Measurements from ENCODE around the gene NOL4L. TPM values are rescaled to one million over a fixed set of nuclear protein-coding genes. Genes with fewer than 3 reads are reported as not detected.

Gene NOL4L
- polyA plus RNA-seq, 1 donor (not counting 4 experiments of a cell fraction or from before 2014, with no cell fraction given), result 1.0 TPM

DNA sequence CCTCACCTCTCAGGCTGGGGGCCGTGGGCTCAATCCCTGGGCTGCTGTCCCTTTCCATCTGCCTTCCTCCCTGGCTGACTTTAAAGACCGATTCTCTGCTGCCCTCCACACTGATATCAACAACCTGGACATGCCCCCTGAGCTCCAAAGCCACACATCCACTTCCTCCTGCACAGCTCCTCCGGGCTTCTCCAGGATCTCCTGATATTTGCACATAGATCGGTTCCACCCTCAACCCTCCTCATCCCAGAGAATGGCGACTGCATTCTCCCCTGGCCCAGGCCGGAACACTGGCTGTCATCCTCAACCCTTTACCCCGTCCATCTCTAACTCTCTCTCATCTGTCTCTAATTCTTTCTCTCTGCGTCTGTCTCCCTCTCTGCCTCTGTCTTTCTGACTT, 21.0 kb upstream of the NOL4L start:
- H3K4me3 ChIP-seq (ENCODE audit: control insufficient read depth in 2 of 3, extremely low read depth in 1 of 3, insufficient read depth in 2 of 3, low read depth in 1 of 3, low read length in 3 of 3), result no peak overlapping the region
- FAIRE-seq, result no peak

DNA sequence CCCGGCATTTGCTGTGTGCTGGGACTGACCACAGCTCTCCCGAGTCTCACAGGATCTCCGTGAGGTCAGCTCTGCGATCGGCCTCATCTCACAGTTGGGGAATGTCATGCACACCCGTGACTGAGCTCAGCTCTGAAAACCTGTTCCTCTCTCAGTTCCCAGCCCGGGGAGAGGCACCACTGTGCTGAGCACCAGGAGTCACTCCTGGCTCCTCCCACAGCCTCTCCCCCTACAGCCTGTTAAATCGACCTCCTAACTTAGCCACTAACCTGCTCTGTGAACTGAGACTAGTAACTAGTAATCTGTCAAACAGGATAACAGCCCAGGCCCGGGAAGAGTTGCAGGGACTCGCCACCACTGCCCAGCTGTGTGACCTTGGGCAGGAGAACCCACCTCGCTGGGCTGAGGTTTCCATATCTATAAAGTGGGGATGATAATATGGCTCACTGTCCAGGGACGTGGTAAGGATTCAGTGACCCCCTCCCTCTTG, 20.1 kb upstream of the NOL4L start:
- H3K9me1 ChIP-seq (ENCODE audit: control insufficient read depth, extremely low read depth, insufficient read depth, low read length), result no peaks in the 10 kb centered on the region
- no peak overlapping the region for H3K9ac ChIP-seq (ENCODE audit: control insufficient read depth, extremely low read depth, insufficient read depth, low read length)
- H3K27me3 ChIP-seq (ENCODE audit: control insufficient read depth, extremely low read depth, insufficient read depth, low read length), result peaks cover 39% of the 10 kb centered on the region
- no peaks in the 10 kb centered on the region for H3K36me3 ChIP-seq (ENCODE audit: control insufficient read depth in 2 of 2, extremely low read depth in 1 of 2, insufficient read depth in 2 of 2, low read length in 2 of 2)
- dilution Hi-C loops (cut with MboI; ENCODE audit: extremely low pct_ligation_motif_present, low sequenced_read_pairs), result no loop called here
- no peaks in the 10 kb centered on the region for H4K20me1 ChIP-seq (ENCODE audit: control insufficient read depth, extremely low read depth, insufficient read depth, low read length)
- H3K4me1 ChIP-seq (ENCODE audit: control insufficient read depth, extremely low read depth, insufficient read depth, low read length), result no peaks in the 10 kb centered on the region
- no peak for TF ChIP-seq EZH2 (IDR thresholded peaks at IDR 0.05; ENCODE audit: low read length)
- TF ChIP-seq, protein P1, sequence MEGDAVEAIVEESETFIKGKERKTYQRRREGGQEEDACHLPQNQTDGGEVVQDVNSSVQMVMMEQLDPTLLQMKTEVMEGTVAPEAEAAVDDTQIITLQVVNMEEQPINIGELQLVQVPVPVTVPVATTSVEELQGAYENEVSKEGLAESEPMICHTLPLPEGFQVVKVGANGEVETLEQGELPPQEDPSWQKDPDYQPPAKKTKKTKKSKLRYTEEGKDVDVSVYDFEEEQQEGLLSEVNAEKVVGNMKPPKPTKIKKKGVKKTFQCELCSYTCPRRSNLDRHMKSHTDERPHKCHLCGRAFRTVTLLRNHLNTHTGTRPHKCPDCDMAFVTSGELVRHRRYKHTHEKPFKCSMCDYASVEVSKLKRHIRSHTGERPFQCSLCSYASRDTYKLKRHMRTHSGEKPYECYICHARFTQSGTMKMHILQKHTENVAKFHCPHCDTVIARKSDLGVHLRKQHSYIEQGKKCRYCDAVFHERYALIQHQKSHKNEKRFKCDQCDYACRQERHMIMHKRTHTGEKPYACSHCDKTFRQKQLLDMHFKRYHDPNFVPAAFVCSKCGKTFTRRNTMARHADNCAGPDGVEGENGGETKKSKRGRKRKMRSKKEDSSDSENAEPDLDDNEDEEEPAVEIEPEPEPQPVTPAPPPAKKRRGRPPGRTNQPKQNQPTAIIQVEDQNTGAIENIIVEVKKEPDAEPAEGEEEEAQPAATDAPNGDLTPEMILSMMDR (optimal IDR thresholded peaks at IDR 0.05 in 1 of 3, IDR thresholded peaks at IDR 0.05 in 1 of 3, conservative IDR thresholded peaks at IDR 0.05 in 1 of 3; ENCODE audit: extremely low read depth in 1 of 3, insufficient read depth in 2 of 3, low read length in 3 of 3), result no peak
- H3K27ac ChIP-seq (ENCODE audit: control insufficient read depth, insufficient read depth, low read length), result no peak overlapping the region
- no peaks in the 10 kb centered on the region for H3K9me3 ChIP-seq (ENCODE audit: control insufficient read depth, low read depth, low read length)
- no peak overlapping the region for H3K4me3 ChIP-seq (ENCODE audit: control insufficient read depth in 2 of 3, extremely low read depth in 1 of 3, insufficient read depth in 2 of 3, low read depth in 1 of 3, low read length in 3 of 3)
- DNase-seq (ENCODE audit: low read depth, low spot score) (no peak), FAIRE-seq (no peak)
- H3K4me2 ChIP-seq (ENCODE audit: control insufficient read depth, extremely low read depth, insufficient read depth, low read depth, low read length), result no peak overlapping the region
- H2AFZ ChIP-seq (ENCODE audit: control insufficient read depth, low read length), result no peak overlapping the region
- no peaks in the 10 kb centered on the region for H3K79me2 ChIP-seq (ENCODE audit: control insufficient read depth, insufficient read depth, low read length)

More for the DNA sequence above, 21.0 kb upstream of the NOL4L start:
- Histone ChIP-seq H3K4me1 (ENCODE audit: control insufficient read depth, extremely low read depth, insufficient read depth, low read length) (no peaks in the 10 kb centered on the region), H3K27me3 (ENCODE audit: control insufficient read depth, extremely low read depth, insufficient read depth, low read length) (peaks cover 45% of the 10 kb centered on the region), H3K9ac (ENCODE audit: control insufficient read depth, extremely low read depth, insufficient read depth, low read length) (no peak overlapping the region), H3K9me1 (ENCODE audit: control insufficient read depth, extremely low read depth, insufficient read depth, low read length) (no peaks in the 10 kb centered on the region), H2AFZ (ENCODE audit: control insufficient read depth, low read length) (no peak overlapping the region), H3K79me2 (ENCODE audit: control insufficient read depth, insufficient read depth, low read length) (no peaks in the 10 kb centered on the region), H3K9me3 (ENCODE audit: control insufficient read depth, low read depth, low read length) (no peaks in the 10 kb centered on the region), H3K27ac (ENCODE audit: control insufficient read depth, insufficient read depth, low read length) (no peak overlapping the region), H3K36me3 (ENCODE audit: control insufficient read depth in 2 of 2, extremely low read depth in 1 of 2, insufficient read depth in 2 of 2, low read length in 2 of 2) (no peaks in the 10 kb centered on the region), H3K4me2 (ENCODE audit: control insufficient read depth, extremely low read depth, insufficient read depth, low read depth, low read length) (no peak overlapping the region), H4K20me1 (ENCODE audit: control insufficient read depth, extremely low read depth, insufficient read depth, low read length) (no peaks in the 10 kb centered on the region)
- TF ChIP-seq, protein P1 (optimal IDR thresholded peaks at IDR 0.05 in 1 of 3, IDR thresholded peaks at IDR 0.05 in 1 of 3, conservative IDR thresholded peaks at IDR 0.05 in 1 of 3; ENCODE audit: extremely low read depth in 1 of 3, insufficient read depth in 2 of 3, low read length in 3 of 3), result no peak
- no peak for TF ChIP-seq EZH2 (IDR thresholded peaks at IDR 0.05; ENCODE audit: low read length)
- dilution Hi-C loops (cut with MboI; ENCODE audit: extremely low pct_ligation_motif_present, low sequenced_read_pairs), result no loop called here
- no peak for DNase-seq (ENCODE audit: low read depth, low spot score)

Measured in keratinocyte (primary cell).